ENCODE measurements around the gene NEK4. TPM values are rescaled to one million over a fixed set of nuclear protein-coding genes. Genes with fewer than 3 reads are reported as not detected.
A peak's percentile ranks its signal among the peaks of the same experiment; 100 is the strongest.

NEK4 gene
- total RNA-seq, 1 donor from 2014 or later: 52.3 TPM

DNA sequence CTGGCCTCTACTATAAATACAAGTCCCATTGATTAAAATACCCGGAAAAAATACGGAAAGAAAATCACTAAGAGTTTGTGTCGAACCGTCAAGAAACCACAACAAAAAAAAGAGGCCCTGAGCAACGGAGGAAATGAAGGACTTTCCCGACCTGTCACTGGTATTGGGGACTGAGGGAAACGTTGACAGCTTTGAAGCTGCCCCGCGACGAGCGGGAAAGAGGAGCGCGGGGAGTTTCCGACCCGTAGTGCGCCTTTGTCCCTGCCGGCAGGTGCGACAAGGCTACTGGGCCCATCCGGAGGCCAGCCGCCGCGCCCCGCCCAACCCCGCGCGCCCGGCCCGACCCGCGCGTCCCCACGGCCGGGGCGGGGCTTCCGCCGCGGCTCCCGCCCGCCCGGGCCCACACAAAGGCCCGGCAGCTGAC, 85.4 kb downstream of the NEK4 start:
- Mint-ChIP-seq H3K36me3 (ENCODE audit: low read depth) (peaks cover 13% of the 10 kb centered on the region), H3K27me3 (ENCODE audit: low read depth) (no peaks in the 10 kb centered on the region), H3K4me1 (peaks cover 63% of the 10 kb centered on the region), H3K4me3 (peak overlapping the region; percentile 91), H3K9me3 (no peaks in the 10 kb centered on the region), H3K27ac (ENCODE audit: unreplicated experiment) (peak overlapping the region; percentile 90)
- DNase-seq (ENCODE audit: low read depth, low spot score): peak; percentile 66
- TF ChIP-seq CTCF (conservative IDR thresholded peaks at IDR 0.05): no peak

GRCh38 chr3:52684184-52684583, 86.6 kb downstream of the NEK4 start:
- no peaks in the 10 kb centered on the region for H3K27me3 Mint-ChIP-seq (ENCODE audit: low read depth)
- H3K27ac Mint-ChIP-seq (ENCODE audit: unreplicated experiment): no peak overlapping the region
- TF ChIP-seq CTCF (conservative IDR thresholded peaks at IDR 0.05): no peak

DNA sequence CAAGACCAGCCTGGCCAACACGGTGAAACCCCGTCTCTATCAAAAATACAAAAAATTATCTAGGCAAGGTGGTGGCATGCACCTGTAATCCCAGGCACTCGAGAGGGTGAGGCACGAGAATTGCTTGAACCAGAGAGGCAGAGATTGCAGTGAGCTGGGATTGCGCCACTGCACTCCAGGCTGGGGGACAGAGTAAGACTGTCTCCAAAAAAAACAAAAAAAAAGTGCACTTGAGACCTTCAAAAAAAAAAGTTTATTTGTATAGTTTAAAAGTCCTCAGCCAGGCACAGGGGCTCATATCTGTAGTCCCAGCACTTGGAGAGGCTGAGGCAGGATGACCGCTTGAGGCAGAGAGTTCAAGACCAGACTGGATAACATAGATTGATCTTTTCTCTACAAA, 87.1 kb downstream of the NEK4 start:
- H3K9me3 Mint-ChIP-seq: no peaks in the 10 kb centered on the region
- DNase-seq (ENCODE audit: low read depth, low spot score): no peak
- TF ChIP-seq CTCF (conservative IDR thresholded peaks at IDR 0.05): no peak
- H3K36me3 Mint-ChIP-seq (ENCODE audit: low read depth): peaks cover 15% of the 10 kb centered on the region
- H3K4me3 Mint-ChIP-seq: peak overlapping the region; percentile 91
- H3K27me3 Mint-ChIP-seq (ENCODE audit: low read depth): no peaks in the 10 kb centered on the region
- H3K4me1 Mint-ChIP-seq: peaks cover 59% of the 10 kb centered on the region
- no peak overlapping the region for H3K27ac Mint-ChIP-seq (ENCODE audit: unreplicated experiment)

More at GRCh38 chr3:52684184-52684583, 86.6 kb downstream of the NEK4 start:
- no peaks in the 10 kb centered on the region for H3K9me3 Mint-ChIP-seq
- peaks cover 63% of the 10 kb centered on the region for H3K4me1 Mint-ChIP-seq
- peaks cover 15% of the 10 kb centered on the region for H3K36me3 Mint-ChIP-seq (ENCODE audit: low read depth)
- peak overlapping the region; percentile 91 for H3K4me3 Mint-ChIP-seq
- no peak for DNase-seq (ENCODE audit: low read depth, low spot score)

- DNase-seq (ENCODE audit: low read depth, low spot score): no peak
- Mint-ChIP-seq H3K36me3 (ENCODE audit: low read depth) (peaks cover 17% of the 10 kb centered on the region), H3K9me3 (no peaks in the 10 kb centered on the region), H3K27ac (ENCODE audit: unreplicated experiment) (no peak overlapping the region), H3K27me3 (ENCODE audit: low read depth) (no peaks in the 10 kb centered on the region), H3K4me1 (peaks cover 50% of the 10 kb centered on the region), H3K4me3 (peak overlapping the region; percentile 65)
- no peak for TF ChIP-seq CTCF (conservative IDR thresholded peaks at IDR 0.05)
These were observed 88.7 kb downstream of the NEK4 start for GRCh38 chr3:52682016-52682415.

GRCh38 chr3:52681596-52681995, 89.1 kb downstream of the NEK4 start:
- no peak for TF ChIP-seq CTCF (conservative IDR thresholded peaks at IDR 0.05)
- no peaks in the 10 kb centered on the region for H3K9me3 Mint-ChIP-seq
- peaks cover 21% of the 10 kb centered on the region for H3K36me3 Mint-ChIP-seq (ENCODE audit: low read depth)
- no peak for DNase-seq (ENCODE audit: low read depth, low spot score)
- H3K27ac Mint-ChIP-seq (ENCODE audit: unreplicated experiment): no peak overlapping the region
- no peaks in the 10 kb centered on the region for H3K27me3 Mint-ChIP-seq (ENCODE audit: low read depth)
- H3K4me3 Mint-ChIP-seq: peak overlapping the region; percentile 65
- H3K4me1 Mint-ChIP-seq: peaks cover 46% of the 10 kb centered on the region

GRCh38 chr3:52679811-52680210, 90.9 kb downstream of the NEK4 start:
- Mint-ChIP-seq H3K36me3 (ENCODE audit: low read depth) (peaks cover 23% of the 10 kb centered on the region), H3K9me3 (no peaks in the 10 kb centered on the region), H3K4me3 (peak overlapping the region; percentile 67), H3K27ac (ENCODE audit: unreplicated experiment) (no peak overlapping the region), H3K27me3 (ENCODE audit: low read depth) (no peaks in the 10 kb centered on the region), H3K4me1 (peaks cover 31% of the 10 kb centered on the region)
- no peak for TF ChIP-seq CTCF (conservative IDR thresholded peaks at IDR 0.05)
- no peak for DNase-seq (ENCODE audit: low read depth, low spot score)
